GM20000 (cell line): ENCODE results near the gene MAPKAPK2.

Source experiments
- DNase-seq: peaks from one replicate; pipeline ENCODE4 v3.0.0; 2012; ENCODE audit warnings: low spot score
- CTCF ChIP-seq: IDR thresholded peaks from 2 replicates; pipeline ENCODE4 v1.5.1; 2012; ENCODE audit warnings: mild to moderate bottlenecking, control low read depth; ENCODE audit errors: extremely low read depth, missing control alignments

The MAPKAPK2 gene

GRCh38 chr1:206737729-206738201 is 53.1 kb downstream of the MAPKAPK2 start:
- DNase-seq = no peak
- no peak for TF ChIP-seq CTCF

DNA sequence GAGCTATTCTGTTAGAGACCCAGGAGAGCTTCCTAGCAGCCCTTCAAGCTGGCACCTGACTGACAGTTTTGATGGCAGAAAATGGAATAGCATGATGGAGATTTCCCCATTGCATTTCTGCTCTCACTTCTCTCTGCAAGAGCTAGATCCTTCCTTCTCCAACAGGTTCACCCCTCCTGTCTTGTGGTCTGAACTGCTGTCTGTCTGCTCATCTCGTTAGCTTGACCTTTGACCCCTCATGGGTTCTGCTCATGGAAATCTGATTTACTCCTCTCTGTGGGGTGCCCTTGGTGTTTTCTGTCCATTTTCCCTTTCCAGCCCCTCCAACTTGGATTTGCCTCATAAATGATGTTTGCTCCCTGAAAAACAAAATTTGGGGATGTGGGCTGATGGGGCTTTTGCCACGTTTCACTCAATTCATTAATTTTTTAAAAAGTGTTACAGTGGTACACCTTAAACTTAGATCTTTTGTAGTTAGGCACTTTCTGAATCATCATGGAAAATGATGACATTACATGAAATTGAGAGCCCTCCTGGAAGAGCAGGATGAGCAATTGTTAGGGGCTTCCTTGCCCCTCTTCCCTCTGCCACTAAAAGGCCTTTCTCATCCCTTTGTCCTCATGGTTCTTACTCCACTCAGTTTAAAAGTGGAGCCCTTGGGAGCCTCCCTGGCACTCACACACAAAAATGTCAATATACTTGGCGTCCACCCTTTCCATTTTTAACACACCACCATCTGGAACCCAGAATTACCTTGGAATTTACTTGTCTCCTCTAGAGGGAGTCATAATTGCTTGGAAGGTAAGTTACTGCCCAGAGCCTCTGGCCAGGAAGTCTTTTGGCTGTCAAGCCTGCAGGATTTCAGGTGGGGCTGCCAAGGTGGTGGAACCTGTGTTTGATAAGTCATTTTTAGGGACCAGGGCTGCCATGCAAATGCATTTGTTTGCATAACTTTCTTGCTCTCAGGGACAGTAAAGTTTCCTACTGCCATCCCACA is 54.0 kb downstream of the MAPKAPK2 start:
- TF ChIP-seq CTCF = no peak
- DNase-seq = no peak

DNA sequence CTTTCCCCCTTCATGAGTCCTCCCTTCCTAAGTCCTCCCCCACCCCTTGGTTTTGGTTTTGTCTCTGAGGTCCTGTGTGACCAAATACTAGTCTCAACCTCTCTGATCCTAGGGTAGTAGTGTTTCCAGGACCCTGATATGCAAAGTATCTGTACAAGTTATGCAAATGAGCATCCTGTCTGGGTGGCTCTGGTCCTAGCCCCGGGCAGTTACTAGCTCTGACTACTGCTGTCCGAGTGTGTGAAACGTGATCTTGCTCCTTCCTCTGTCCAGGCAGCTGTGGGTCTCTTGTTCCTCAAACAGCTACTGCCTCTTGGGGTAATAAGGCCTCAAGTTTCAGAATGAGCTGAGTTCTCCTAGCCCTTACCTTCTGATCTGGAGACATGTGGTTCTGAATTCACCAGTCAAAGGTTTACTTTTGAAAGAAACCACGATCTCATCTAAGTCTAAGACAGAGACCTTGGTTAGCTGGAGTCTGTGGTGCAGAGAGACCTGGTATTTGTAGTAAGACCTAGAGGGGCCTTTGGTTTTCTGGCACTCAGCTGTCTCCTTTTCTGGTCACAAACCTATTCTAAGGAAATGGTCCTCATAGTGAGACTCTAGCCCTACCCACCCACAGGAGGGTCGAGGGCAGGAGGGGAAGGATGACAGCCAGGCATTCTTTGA is 54.8 kb downstream of the MAPKAPK2 start:
- DNase-seq = peak; percentile 84
- TF ChIP-seq CTCF = no peak

DNA sequence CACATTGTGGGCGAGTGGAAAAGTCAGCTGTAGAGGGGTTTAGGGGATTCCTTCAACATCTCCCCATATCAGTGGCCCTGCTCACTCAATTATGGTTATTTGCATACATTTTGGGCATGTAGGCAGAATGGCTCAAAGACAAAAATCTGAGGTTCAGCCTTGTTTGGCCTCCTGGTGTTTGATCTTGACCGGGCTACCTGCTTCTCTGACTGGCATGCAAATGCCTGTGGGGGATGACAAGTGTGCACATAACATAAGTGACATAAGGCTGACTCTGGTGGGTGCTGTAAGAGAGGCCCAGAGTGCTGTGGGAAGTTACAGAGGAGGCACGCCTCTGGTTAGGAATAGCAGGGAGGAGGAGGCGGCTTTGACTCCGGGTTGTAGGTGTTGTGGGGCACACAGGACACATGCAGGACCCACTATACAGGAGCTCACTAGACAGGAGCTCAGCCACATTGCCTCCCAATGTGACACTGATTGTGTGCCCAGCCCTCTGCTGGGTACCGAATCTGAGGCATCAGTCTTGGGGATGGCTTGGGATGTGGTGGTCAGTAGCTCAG is 56.5 kb downstream of the MAPKAPK2 start:
- TF ChIP-seq CTCF = no peak
- DNase-seq = no peak

DNA sequence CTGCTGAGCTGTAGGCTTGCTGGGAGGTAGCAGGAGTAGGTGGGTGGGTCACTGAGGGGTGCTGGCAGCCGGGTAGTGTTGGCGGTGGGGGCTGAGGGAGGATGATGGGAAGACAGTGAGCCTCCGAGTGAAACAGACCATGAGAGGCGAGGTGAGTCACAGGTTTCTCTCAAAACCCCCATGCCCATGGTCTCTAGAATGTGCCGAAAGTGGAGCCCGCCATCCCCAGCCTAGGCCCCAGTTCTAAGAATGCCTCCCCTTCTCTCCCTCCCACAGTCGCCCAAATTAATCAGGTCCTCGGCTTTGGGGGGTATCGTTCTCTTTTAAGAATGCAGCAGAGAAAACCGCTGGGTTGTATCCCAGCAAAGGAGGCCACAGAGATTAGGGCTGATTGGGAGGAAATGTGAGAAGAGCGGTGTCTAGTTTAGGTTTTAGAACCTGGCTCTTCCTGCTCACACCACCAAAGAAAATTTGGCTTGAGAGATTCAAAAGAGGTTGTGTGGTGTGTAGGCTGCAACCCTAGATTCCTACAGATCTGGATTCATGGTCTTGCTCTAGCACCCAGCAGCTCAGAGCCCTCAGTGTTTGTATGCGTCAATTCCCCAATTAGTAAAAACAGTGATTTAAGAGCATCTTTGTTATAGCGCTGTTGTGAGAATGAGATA is 58.1 kb downstream of the MAPKAPK2 start:
- no peak for DNase-seq
- TF ChIP-seq CTCF = no peak

- no peak for DNase-seq
- TF ChIP-seq CTCF = no peak
Measured at GRCh38 chr1:206744683-206745082, 60.0 kb downstream of the MAPKAPK2 start.
